ENCODE measurements around the gene COL13A1.

COL13A1 gene

DNA sequence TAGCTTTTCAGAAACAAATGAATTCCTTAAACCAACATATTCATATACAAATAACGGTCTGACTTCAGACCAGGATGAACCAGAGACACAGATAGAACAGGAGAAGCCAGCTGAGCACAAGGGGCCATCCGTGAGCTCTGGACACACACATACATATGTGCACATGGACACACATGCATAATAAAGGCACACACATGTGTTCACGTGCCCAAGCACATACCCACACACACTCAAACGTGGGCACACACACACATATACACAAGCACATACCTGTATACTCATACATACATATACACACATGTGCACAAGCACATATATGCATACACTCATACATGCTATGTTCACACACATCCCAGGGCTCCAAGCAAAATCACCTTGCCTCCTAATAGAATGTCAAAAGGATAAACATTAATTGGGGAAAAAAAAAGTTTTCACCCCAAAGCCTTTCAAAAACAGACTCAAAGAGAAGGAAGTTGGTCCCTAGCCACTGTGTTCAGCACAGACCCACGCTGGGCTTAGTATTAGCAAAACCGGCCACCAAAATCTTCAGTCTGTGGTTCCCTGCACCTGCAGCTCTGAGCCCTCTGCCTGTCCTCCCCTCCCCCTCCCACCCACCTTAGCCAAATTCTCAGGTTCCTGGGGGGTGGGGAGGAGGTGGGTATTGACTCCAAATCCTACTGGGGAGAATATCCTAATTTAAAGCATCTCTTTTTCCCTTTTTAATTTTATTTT lies 150.5 kb downstream of the COL13A1 start:
- no peak for DNase-seq (ENCODE audit: low spot score)

- DNase-seq (ENCODE audit: low spot score), result no peak
Measured at GRCh38 chr10:69952821-69953221, 151.1 kb downstream of the COL13A1 start.

DNA sequence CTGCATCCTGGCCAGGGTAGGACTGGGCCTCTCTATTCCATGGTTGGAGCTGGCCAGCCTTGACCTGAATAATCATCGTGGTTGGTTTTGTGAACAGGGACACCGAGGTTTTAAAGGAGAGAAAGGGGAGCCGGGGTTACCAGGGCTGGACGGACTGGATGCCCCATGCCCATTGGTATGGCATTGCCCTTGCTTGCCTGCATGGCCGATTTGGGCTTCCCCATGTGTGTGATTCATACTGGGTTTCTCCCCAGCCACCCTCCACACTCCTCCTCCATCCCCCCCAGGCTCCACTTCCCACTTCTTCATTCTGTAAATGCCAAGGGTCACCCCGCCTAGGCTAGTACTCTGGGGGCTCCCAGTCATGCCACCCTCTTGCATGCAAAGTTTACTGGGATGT lies 152.1 kb downstream of the COL13A1 start:
- no peak for DNase-seq (ENCODE audit: low spot score)

DNA sequence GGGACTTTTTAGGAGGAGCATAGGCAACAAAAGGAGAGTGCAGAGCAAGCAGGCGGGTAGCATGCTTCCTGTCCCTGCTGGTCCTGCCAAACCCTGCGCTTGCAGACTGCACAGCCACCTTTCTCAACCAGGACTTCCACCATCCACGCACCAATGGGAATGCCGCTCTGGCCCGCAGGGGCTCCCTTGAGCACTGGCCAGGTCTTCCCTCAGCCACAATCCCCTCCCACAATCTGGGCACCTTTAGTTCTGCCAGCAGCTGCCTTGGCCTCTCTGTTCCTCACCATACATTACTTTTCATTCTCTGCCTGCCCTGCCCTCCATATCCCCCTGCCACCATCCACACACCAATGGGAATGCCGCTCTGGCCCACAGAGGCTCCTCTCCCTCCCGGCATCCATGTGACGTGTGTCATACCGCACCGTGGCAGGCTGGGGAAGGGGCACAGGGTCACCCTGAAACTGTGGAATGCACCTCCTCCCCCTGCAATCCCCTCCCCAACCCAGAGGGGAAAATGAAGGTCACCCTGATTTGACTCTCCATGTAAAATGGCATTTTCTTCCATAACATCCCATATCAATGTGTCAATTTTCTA lies 153.6 kb downstream of the COL13A1 start:
- no peak for DNase-seq (ENCODE audit: low spot score)

GRCh38 chr10:69955897-69956740 lies 154.4 kb downstream of the COL13A1 start:
- no peak for DNase-seq (ENCODE audit: low spot score)

GRCh38 chr10:69956741-69957230 lies 155.1 kb downstream of the COL13A1 start:
- no peak for DNase-seq (ENCODE audit: low spot score)

DNA sequence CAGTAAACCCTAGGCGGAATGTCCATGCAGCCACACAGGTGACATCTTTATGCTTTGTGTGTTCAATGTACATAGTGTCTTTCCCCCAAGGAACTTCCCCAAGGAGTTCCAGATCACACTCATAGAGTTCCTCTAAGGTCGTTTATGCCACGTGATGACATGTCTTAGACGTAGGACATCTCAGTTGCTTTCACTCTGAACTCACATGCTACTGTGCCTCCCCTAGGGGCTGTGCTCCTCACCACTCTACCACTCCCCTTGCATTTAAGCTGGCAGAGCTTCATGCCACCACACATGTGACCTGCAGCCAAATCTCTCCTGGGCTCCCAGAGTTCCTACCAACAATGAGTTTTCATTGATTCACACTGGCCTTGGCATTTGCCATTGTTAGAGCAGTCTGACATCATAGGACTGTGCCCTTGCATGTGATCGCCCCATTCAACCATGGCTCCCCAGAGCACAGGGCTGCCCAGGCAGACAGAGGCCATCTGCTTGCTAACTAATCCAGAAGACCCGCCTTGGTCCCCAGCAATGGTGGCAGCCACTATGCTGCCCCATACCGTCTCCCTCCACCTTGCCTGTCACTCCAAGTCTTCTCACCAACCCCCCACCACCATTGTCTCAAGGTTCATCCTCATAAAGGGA lies 155.7 kb downstream of the COL13A1 start:
- DNase-seq (ENCODE audit: low spot score), result peak; percentile 21

GRCh38 chr10:69957886-69958555 lies 156.3 kb downstream of the COL13A1 start:
- peak; percentile 29 for DNase-seq (ENCODE audit: low spot score)

DNA sequence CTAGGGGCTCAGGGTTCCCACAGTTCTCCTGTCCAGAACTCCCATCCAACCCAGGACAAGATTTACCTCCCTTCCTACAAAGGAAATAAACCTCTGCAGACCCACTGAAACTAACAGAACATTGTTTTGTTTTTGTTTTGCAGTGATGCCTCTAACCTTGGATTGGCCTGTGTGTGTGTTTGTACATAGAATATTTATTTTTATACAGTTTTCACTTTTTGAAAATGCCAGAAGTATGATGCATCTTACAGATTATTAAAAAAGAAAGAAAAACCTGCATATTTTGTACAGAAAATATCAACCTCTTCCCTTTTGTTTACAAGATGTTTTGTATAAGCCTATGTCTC lies 156.8 kb downstream of the COL13A1 start:
- no peak for DNase-seq (ENCODE audit: low spot score)

GRCh38 chr10:69959911-69960310 lies 158.2 kb downstream of the COL13A1 start:
- DNase-seq (ENCODE audit: low spot score), result peak; percentile 61

DNA sequence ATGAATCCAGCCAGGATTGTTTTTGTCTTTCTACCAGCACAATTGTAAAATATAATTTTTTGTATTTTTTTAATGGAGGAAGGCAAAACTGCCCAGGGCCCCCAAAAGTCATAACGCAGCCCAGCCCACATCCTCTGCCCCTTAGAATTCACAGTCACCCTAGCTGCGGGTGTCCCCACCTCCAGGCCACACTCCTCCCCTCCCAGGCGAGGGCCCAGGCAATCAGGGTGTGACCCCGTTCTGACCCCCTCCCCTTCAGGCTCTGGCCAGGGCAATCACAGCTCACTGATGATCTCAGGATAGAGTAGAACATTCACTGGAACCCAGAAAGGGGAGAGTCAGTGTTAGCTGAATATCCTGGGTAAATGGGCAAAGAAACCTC lies 158.9 kb downstream of the COL13A1 start:
- no peak for DNase-seq (ENCODE audit: low spot score)

DNA sequence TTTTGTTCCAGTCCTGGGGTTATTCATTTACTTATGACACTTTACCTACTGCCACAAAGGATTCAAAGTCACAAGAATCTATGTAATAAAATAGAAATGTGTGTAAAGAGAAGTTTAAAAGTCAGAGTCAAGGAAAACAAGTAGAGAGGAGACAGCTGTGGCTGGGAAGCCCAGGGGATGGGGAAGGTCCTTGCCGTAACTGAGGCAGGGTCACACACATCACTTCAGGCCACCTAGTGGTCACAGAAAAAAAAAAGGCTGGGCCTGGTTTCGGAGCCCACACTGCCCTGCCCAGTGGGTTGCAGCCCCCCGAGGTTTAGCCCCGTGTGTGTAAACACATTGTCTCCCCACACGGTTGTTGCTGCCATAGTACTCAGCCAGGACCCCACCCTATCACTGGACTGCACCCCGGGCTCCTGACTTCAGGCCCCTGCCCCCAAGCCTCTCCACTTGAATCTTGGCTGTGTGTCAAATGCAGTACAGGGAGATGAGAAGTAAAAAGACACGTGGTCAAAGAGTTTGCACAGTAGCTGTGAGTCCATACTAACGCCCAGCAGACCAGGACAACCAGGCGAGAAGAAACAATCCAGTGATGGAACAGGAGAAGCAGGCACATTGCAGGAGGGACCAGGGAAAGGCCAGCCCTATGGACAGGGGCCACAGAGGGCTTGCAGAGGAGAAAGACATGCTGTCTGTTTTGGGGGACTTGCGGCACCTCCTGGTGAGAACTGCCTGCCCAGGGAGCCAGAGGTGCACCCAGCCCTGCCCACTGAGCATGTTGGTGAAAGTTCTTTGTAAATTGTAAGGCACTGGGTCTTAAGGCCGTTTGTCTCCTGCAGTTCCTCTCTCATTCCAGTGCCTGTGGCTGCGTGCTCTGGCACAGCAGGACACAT lies 159.5 kb downstream of the COL13A1 start:
- no peak for DNase-seq (ENCODE audit: low spot score)

DNA sequence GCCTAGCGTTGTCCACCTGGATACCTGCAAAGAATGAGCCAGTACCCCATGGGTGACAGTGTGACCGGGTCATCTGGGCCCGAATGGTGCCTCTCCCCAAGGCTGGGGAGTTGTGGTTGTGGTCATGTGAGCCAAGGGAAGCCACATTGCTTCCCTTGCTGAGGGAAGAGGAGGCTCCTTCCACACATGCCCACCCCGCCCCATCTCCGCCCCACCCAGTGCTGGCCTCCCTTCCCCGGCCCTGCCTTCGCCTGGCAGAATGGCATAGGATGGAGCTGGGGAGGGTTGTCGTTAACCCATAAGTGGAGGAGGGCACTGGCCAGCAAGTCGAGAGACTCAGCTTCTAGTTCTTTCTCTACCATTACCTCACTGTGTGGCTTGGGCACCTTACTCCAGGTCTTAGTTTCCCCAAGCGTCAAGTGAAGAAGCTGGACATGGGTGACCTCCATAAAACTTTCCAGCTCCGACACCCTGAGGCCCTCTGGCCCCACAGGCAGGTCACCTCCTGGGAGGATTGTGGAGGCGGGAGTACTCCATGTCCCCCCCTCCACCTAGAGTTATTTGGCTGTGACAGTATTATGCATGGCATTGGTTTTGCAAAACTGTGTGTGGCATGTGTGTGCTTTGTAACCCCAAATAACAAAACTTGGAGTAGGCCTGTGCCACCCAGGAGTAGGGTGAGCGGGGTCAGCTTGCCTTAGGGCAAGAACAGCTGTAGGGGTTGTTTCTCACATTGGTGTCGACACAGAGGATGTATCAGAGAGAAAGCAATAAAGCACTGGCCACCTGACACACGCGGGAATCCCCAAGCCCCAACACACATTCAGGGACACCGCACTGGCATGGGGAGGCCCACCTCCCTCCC lies 160.4 kb downstream of the COL13A1 start:
- no peak for DNase-seq (ENCODE audit: low spot score)

GRCh38 chr10:69962746-69963135 lies 161.0 kb downstream of the COL13A1 start:
- DNase-seq (ENCODE audit: low spot score), result no peak

- no peak for DNase-seq (ENCODE audit: low spot score)
Measured at GRCh38 chr10:69963178-69963834, 161.6 kb downstream of the COL13A1 start.

DNA sequence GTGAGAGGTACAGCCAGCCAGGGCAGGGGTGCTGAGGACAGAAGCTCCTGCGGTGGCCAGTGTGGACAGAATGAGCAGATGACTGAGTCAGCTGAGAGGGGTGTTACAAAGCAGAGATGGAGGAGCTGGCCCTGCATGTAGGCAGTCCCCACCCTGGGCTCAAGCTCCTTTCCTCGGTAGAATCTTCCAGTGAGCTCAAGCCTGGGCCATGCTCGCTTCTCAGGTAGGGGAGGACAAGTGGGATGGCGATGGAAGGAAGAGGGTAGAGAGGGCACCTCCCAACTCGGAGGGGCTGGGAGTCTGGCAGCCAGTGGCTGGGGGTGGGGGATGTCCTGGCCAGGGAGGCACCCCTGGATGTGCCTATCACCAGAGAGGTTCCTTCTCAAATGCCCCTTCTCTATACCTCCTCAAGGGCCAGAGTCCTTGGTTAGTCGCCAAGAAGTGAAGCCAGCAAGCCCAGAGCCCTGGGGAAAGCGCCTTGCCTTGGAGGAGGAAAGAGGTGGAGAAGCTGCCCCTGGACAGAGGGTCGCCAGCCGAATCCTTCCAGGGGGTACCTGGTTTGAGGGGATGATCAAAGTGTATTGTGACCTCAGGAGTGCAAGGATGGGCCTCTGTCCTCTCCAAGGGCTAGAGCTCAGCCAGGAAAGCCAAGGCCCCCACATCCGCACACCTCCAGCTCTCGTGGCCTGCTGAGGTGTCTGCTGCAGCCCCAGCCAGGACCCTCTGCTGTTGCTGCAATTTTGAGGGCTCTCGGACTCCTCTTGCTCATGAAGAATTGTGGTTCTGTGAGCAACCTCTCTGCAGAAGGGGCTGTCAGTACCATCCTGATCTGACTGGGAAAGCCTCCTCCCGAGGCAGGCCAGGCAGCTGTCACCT lies 162.4 kb downstream of the COL13A1 start:
- no peak for DNase-seq (ENCODE audit: low spot score)

DNA sequence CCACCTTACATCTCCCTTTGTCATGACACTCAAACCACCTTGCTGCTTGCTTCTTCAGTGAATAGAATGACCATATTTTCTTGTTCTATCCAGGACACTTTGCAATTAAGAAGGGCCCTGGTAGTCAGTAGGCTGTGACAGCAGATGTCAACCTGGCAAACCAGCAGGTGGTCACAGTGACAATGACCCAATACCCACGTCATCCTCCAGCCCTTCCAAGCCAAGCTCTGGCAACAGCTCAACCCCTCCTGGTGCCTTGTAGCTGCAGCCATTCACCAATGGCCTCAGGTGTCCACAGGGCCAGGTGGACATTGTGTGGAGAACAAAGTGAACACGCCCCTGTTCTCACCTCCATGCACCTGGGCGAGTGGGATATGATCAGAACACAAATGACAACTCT lies 163.4 kb downstream of the COL13A1 start:
- no peak for DNase-seq (ENCODE audit: low spot score)

DNA sequence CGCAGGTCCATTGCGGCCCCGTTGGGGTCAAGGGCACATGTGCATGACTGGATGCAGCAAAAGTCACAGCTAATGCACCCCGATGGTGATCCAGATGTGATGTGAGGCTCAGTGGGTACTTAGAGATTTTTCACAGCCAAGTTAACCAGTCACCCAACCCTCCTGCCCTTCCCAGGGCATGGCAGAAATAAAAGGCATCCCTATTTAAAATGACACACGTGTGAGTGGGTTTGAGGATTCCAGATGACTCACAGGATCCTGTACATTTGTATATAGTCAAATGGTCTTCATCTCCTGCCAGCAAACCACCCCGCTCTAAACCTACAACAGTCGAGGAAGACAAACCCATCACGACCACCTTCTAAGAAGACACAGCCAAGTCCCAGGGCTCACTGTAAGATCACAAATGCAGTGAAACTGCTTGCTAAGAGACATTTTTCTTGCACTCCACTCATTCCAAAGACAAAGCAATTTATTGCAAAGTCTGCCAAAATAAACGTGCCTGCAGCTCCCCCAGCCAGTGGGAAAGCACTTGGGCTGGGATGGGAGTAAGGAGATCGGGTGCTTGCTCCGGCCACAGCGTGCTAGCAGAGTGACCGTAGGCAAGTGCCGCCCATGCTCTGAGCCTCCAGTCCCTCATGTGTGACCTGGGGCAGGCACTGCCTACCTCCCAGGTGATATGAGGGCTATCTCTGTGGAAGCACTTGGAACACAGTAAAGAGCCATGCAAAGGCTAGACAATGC lies 164.4 kb downstream of the COL13A1 start:
- DNase-seq (ENCODE audit: low spot score), result no peak
